H1 (cell line): ENCODE measurements around the gene NEURL1.

Experiments
- ATF3 ChIP-seq: IDR thresholded peaks from 2 replicates; pipeline ENCODE4 v1.6.1; 2011; ENCODE audit warnings: low read depth, mild to moderate bottlenecking, low read length; ENCODE audit not compliant: insufficient read depth
- CTCF ChIP-seq, 3 experiments: IDR thresholded peaks; 1 replicate in 2 of 3; 2 replicates in 1 of 3; pipeline versions ENCODE4 v1.5.1 to v1.6.1; 2011; ENCODE audit warnings: low read length in 3 of 3, mild to moderate bottlenecking in 3 of 3, inconsistent platforms in 2 of 3, low read depth in 1 of 3, moderate library complexity in 1 of 3; ENCODE audit not compliant: insufficient read depth in 1 of 3; ENCODE audit errors: control extremely low read depth in 1 of 3
- EZH2 ChIP-seq: fragments of 200-600 bp; sonication (generic); IDR thresholded peaks from 2 replicates; pipeline ENCODE4 v1.7.1; 2012; ENCODE audit warnings: low read depth, mild to moderate bottlenecking, moderate library complexity, low read length, inconsistent platforms; ENCODE audit not compliant: severe bottlenecking
- GTF2F1 ChIP-seq: IDR thresholded peaks from 2 replicates; pipeline ENCODE4 v1.6.1; 2012; ENCODE audit warnings: low read depth, low read length, improper control_type of control experiment, borderline replicate concordance
- NRF1 ChIP-seq: IDR thresholded peaks from 2 replicates; pipeline ENCODE4 v1.6.1; 2011; ENCODE audit warnings: mild to moderate bottlenecking, low read depth, low read length, improper control_type of control experiment
- POLR2A ChIP-seq, 2 experiments: IDR thresholded peaks; 1 replicate in 1 of 2; 2 replicates in 1 of 2; pipeline ENCODE4 v1.6.1; 2011; ENCODE audit warnings: low read depth in 2 of 2, low read length in 2 of 2, mild to moderate bottlenecking in 2 of 2; ENCODE audit errors: control extremely low read depth in 1 of 2
- RAD21 ChIP-seq, 2 experiments: IDR thresholded peaks in 1 of 2; conservative IDR thresholded peaks in 1 of 2; 2 replicates each; pipeline ENCODE4 v1.6.1; 2011; ENCODE audit warnings: low read depth in 2 of 2, low read length in 2 of 2, improper control_type of control experiment in 1 of 2, inconsistent platforms in 1 of 2, mild to moderate bottlenecking in 1 of 2, moderate library complexity in 1 of 2
- RFX5 ChIP-seq: IDR thresholded peaks from 2 replicates; pipeline ENCODE4 v1.6.1; 2011; ENCODE audit warnings: low read depth, low read length, improper control_type of control experiment, borderline replicate concordance
- RNF2 ChIP-seq: fragments of 200-900, 300-1000 bp; sonication (generic); IDR thresholded peaks from 2 replicates; pipeline ENCODE4 v1.7.1; 2016; ENCODE audit warnings: borderline replicate concordance, low read depth, mild to moderate bottlenecking, antibody characterized with exemption, low read length; ENCODE audit not compliant: poor library complexity, severe bottlenecking; ENCODE audit errors: missing control alignments
- USF2 ChIP-seq: IDR thresholded peaks from 2 replicates; pipeline ENCODE4 v1.6.1; 2011; ENCODE audit warnings: low read length, improper control_type of control experiment

GRCh38 chr10:103597003-103597402 is 103.5 kb downstream of the NEURL1 start:
- no peak for TF ChIP-seq CTCF (IDR thresholded peaks at IDR 0.05; ENCODE audit: control extremely low read depth in 1 of 3, insufficient read depth in 1 of 3, low read depth in 1 of 3, low read length in 3 of 3)
- no peak for TF ChIP-seq RAD21 (IDR thresholded peaks at IDR 0.05 in 1 of 2, conservative IDR thresholded peaks at IDR 0.05 in 1 of 2; ENCODE audit: low read depth in 2 of 2, low read length in 2 of 2)
- no peak for TF ChIP-seq NRF1
- no peak for TF ChIP-seq GTF2F1
- TF ChIP-seq RNF2 = no peak
- no peak for TF ChIP-seq RFX5
- no peak for TF ChIP-seq USF2
- TF ChIP-seq EZH2 = no peak
- TF ChIP-seq POLR2A (IDR thresholded peaks at IDR 0.05; ENCODE audit: control extremely low read depth in 1 of 2, low read depth in 2 of 2, low read length in 2 of 2) = no peak
- TF ChIP-seq ATF3 = no peak
